ENCODE measurements around the gene POLR3E. TPM values are rescaled to one million over a fixed set of nuclear protein-coding genes. Genes with fewer than 3 reads are reported as not detected.

The POLR3E gene
- total RNA-seq, 1 experiment from 2014 or later, result 69.8 TPM

GRCh38 chr16:22312897-22313781, 15.9 kb downstream of the POLR3E start:
- intact Hi-C loops (cut with micrococcal nuclease; ENCODE audit: unreplicated experiment), result no loop called here
- POLR2A ChIA-PET (ENCODE audit: low non-redundant PET), result no interaction called here
- H3K36me3 ChIP-seq (ENCODE audit: insufficient read depth, low read length, poor library complexity, severe bottlenecking), result peaks cover 55% of the 10 kb centered on the region

GRCh38 chr16:22313876-22314470, 16.8 kb downstream of the POLR3E start:
- BruUV-seq (replicated peaks), result no TSS peak
- H3K4me1 ChIP-seq (ENCODE audit: insufficient read depth, low read length, poor library complexity, severe bottlenecking), result no peaks in the 10 kb centered on the region
- H3K27ac ChIP-seq (ENCODE audit: low read depth, low read length, poor library complexity, severe bottlenecking), result no peak overlapping the region
- no peak for DNase-seq (ENCODE audit: low spot score)
- intact Hi-C loops (cut with micrococcal nuclease; ENCODE audit: unreplicated experiment), result no loop called here
- ChIA-PET CTCF (no interaction called here), POLR2A (ENCODE audit: low non-redundant PET) (no interaction called here)
- H3K27me3 ChIP-seq (replicated peaks; ENCODE audit: insufficient read depth, low read depth, low read length, poor library complexity), result no peaks in the 10 kb centered on the region
- no peaks in the 10 kb centered on the region for H3K9me3 ChIP-seq (ENCODE audit: low read depth, low read length, poor library complexity, severe bottlenecking)
- TF ChIP-seq CTCF (conservative IDR thresholded peaks at IDR 0.05; ENCODE audit: low read depth, low read length) (no peak), EZH2 (IDR thresholded peaks at IDR 0.05; ENCODE audit: borderline replicate concordance, low read depth, low read length, poor library complexity, severe bottlenecking) (no peak)
- no peak overlapping the region for H3K4me3 ChIP-seq (ENCODE audit: low read depth, low read length, poor library complexity, severe bottlenecking)
- peaks cover 51% of the 10 kb centered on the region for H3K36me3 ChIP-seq (ENCODE audit: insufficient read depth, low read length, poor library complexity, severe bottlenecking)

More at GRCh38 chr16:22312897-22313781, 15.9 kb downstream of the POLR3E start:
- no TSS peak for BruUV-seq (replicated peaks)
- no peaks in the 10 kb centered on the region for H3K27me3 ChIP-seq (replicated peaks; ENCODE audit: insufficient read depth, low read depth, low read length, poor library complexity)
- H3K4me3 ChIP-seq (ENCODE audit: low read depth, low read length, poor library complexity, severe bottlenecking), result no peak overlapping the region
- CTCF ChIA-PET, result no interaction called here
- no peak for DNase-seq (ENCODE audit: low spot score)
- H3K9me3 ChIP-seq (ENCODE audit: low read depth, low read length, poor library complexity, severe bottlenecking), result no peaks in the 10 kb centered on the region
- H3K4me1 ChIP-seq (ENCODE audit: insufficient read depth, low read length, poor library complexity, severe bottlenecking), result no peaks in the 10 kb centered on the region
- no peak overlapping the region for H3K27ac ChIP-seq (ENCODE audit: low read depth, low read length, poor library complexity, severe bottlenecking)
- TF ChIP-seq CTCF (conservative IDR thresholded peaks at IDR 0.05; ENCODE audit: low read depth, low read length) (no peak), EZH2 (IDR thresholded peaks at IDR 0.05; ENCODE audit: borderline replicate concordance, low read depth, low read length, poor library complexity, severe bottlenecking) (no peak)

- intact Hi-C loops (cut with micrococcal nuclease; ENCODE audit: unreplicated experiment), result no loop called here
- Histone ChIP-seq H3K9me3 (ENCODE audit: low read depth, low read length, poor library complexity, severe bottlenecking) (no peaks in the 10 kb centered on the region), H3K27me3 (replicated peaks; ENCODE audit: insufficient read depth, low read depth, low read length, poor library complexity) (no peaks in the 10 kb centered on the region), H3K36me3 (ENCODE audit: insufficient read depth, low read length, poor library complexity, severe bottlenecking) (peaks cover 47% of the 10 kb centered on the region), H3K4me1 (ENCODE audit: insufficient read depth, low read length, poor library complexity, severe bottlenecking) (no peaks in the 10 kb centered on the region), H3K4me3 (ENCODE audit: low read depth, low read length, poor library complexity, severe bottlenecking) (no peak overlapping the region), H3K27ac (ENCODE audit: low read depth, low read length, poor library complexity, severe bottlenecking) (no peak overlapping the region)
- BruUV-seq (replicated peaks), result no TSS peak
- TF ChIP-seq CTCF (conservative IDR thresholded peaks at IDR 0.05; ENCODE audit: low read depth, low read length) (no peak), EZH2 (IDR thresholded peaks at IDR 0.05; ENCODE audit: borderline replicate concordance, low read depth, low read length, poor library complexity, severe bottlenecking) (no peak)
- CTCF ChIA-PET, result interaction anchor here (0.6 kb wide), 1 partner anchor 654 kb away, joined by 4 read pairs; no protein-coding TSS in a partner anchor
- DNase-seq (ENCODE audit: low spot score), result no peak
- POLR2A ChIA-PET (ENCODE audit: low non-redundant PET), result no interaction called here
Measured at GRCh38 chr16:22314661-22315626, 17.7 kb downstream of the POLR3E start.

Measured in A673 (cell line).